GM12865 (cell line): Measurements from ENCODE around the gene SERPINA12.
A peak's percentile ranks its signal among the peaks of the same experiment; 100 is the strongest.

ENCODE experiments used
- DNase-seq: peaks from one replicate; pipeline ENCODE4 v3.0.0; 2010; ENCODE audit warnings: low read depth
- H3K4me3 ChIP-seq: 2 replicates; pipeline ENCODE4 v1.5.1; 2011; ENCODE audit warnings: mild to moderate bottlenecking, low read depth, low read length, control low read depth
- TF ChIP-seq, protein P1 (sequence below): IDR thresholded peaks from 2 replicates; pipeline ENCODE4 v1.5.1; 2011; ENCODE audit warnings: low read length, control low read depth, low read depth, inconsistent platforms; ENCODE audit not compliant: insufficient read depth; ENCODE audit errors: missing control alignments

Gene SERPINA12

GRCh38 chr14:94536836-94537235, 27.6 kb upstream of the SERPINA12 start:
- peak; percentile 53 for DNase-seq
- TF ChIP-seq, protein P1, sequence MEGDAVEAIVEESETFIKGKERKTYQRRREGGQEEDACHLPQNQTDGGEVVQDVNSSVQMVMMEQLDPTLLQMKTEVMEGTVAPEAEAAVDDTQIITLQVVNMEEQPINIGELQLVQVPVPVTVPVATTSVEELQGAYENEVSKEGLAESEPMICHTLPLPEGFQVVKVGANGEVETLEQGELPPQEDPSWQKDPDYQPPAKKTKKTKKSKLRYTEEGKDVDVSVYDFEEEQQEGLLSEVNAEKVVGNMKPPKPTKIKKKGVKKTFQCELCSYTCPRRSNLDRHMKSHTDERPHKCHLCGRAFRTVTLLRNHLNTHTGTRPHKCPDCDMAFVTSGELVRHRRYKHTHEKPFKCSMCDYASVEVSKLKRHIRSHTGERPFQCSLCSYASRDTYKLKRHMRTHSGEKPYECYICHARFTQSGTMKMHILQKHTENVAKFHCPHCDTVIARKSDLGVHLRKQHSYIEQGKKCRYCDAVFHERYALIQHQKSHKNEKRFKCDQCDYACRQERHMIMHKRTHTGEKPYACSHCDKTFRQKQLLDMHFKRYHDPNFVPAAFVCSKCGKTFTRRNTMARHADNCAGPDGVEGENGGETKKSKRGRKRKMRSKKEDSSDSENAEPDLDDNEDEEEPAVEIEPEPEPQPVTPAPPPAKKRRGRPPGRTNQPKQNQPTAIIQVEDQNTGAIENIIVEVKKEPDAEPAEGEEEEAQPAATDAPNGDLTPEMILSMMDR = no peak
- H3K4me3 ChIP-seq = no peak overlapping the region

- no peak overlapping the region for H3K4me3 ChIP-seq
- TF ChIP-seq, protein P1 = peak; percentile 21
- DNase-seq = peak; percentile 38
These were observed 26.2 kb upstream of the SERPINA12 start for GRCh38 chr14:94535506-94535905.

GRCh38 chr14:94532447-94532846, 23.2 kb upstream of the SERPINA12 start:
- DNase-seq = peak; percentile 66
- TF ChIP-seq, protein P1 = no peak
- H3K4me3 ChIP-seq = no peak overlapping the region

GRCh38 chr14:94531187-94531586, 21.9 kb upstream of the SERPINA12 start:
- TF ChIP-seq, protein P1 = no peak
- no peak overlapping the region for H3K4me3 ChIP-seq
- DNase-seq = no peak

- TF ChIP-seq, protein P1 = no peak
- no peak overlapping the region for H3K4me3 ChIP-seq
- no peak for DNase-seq
These were observed 14.8 kb upstream of the SERPINA12 start for GRCh38 chr14:94524093-94524492.

DNA sequence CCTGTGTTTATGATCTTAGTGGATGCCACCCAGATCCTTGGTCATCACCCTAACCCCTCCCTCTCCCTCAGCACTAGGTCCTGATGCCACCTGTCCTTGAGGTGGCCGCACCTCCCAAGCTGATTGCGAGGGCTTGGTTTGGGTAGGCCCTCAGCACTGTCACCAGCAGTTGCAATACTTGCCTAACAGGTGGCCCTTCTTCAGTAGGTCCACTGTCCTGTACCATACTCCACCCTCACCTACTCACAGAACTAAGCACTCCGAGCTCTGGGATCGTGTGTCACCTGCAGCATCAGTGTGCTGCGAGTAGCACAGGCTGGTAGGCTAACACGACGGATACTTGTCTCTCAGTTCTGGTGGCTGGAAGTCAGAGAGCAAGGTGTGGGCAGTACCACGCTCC, 14.0 kb upstream of the SERPINA12 start:
- DNase-seq = no peak
- TF ChIP-seq, protein P1 = no peak
- H3K4me3 ChIP-seq = no peak overlapping the region

DNA sequence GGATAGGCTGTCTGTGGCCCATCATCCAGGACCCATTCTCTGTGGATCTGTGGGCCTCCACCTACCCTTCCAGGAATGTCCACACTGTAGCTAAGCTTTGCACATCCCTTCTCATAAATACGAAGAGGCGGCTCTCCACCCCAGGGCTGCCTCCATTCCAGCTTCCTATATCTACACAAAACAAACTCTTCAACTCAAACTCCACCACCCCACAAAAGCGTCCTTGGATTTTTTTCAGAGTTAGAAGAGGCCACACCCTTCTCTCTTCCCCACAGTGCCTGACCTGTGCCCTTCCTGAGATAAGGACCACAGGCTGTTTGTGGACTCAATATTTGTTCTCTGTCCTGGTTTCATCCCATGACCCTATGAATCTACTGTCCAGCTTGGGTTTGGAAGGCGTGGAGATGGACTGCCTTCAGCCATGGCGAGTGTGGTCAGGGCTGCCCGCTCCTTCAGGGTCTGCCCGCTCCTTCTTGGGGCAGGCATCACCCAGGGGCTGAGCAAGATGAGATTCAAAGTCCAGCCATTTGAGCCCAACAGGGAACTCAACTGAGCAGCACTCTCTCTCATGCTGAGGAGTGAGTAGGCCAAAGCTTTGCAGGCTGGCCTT, 13.0 kb upstream of the SERPINA12 start:
- TF ChIP-seq, protein P1 = no peak
- no peak for DNase-seq
- H3K4me3 ChIP-seq = no peak overlapping the region
